GM12878 (cell line): Measurements from ENCODE around the gene HSD11B1L. TPM values are rescaled to one million over a fixed set of nuclear protein-coding genes. Genes with fewer than 3 reads are reported as not detected.
A peak's percentile ranks its signal among the peaks of the same experiment; 100 is the strongest.
"Not testable (repeated sequence)": the region's sequence is repeated elsewhere in the genome, so short reads cannot be mapped to it uniquely, and the experiment has no call there.

ENCODE experiments used
- ATAC-seq: fragments of 200-7000 bp; cut with Tn5 transposase; 3 replicates; pipeline ENCODE4 v1.9.1; 2020; ENCODE audit warnings: mild to moderate bottlenecking, moderate library complexity
- BruUV-seq: library from RNA; stranded (reverse); fragments of 400-500 nt; replicated peaks from 2 replicates; lab custom pipeline; 2021; lab: Mats Ljungman, UMichigan
- CTCF ChIA-PET: fragments of 300-600 bp; sonication (Branson Sonifier 250); formaldehyde crosslinking; extraction: SDS; loops from one replicate; lab custom pipeline; 2021; ENCODE audit warnings: inconsistent platforms; lab: Yijun Ruan, JAX
- POLR2A ChIA-PET: fragments of 350-600 bp; formaldehyde crosslinking; extraction: SDS; loops from one replicate; lab custom pipeline; 2021; ENCODE audit warnings: inconsistent platforms; lab: Charles Lee
- RAD21 ChIA-PET: fragments of 300-600 bp; sonication (Branson Sonifier 250); formaldehyde crosslinking; loops from one replicate; lab custom pipeline; 2023; ENCODE audit warnings: antibody characterized with exemption; ENCODE audit not compliant: unreplicated experiment; lab: Charles Lee
- SMC1A ChIA-PET: fragments of 300-600 bp; sonication (Branson Sonifier 250); formaldehyde crosslinking; loops from one replicate; lab custom pipeline; 2023; ENCODE audit not compliant: unreplicated experiment, uncharacterized antibody; lab: Charles Lee
- DNase-seq: peaks from one replicate; pipeline ENCODE4 v3.0.0-alpha.2; 2011; ENCODE audit warnings: low read depth, low spot score
- FAIRE-seq: peaks from 3 replicates; lab custom pipeline; 2011; peaks lifted over from hg19 to GRCh38; lab: Jason Lieb, UNC
- H2AFZ ChIP-seq: 2 replicates; pipeline ENCODE4 v1.6.0; 2011; ENCODE audit warnings: low read depth, low read length, control low read depth; ENCODE audit not compliant: control insufficient read depth
- H3K27ac ChIP-seq: 2 replicates; pipeline ENCODE4 v1.5.1; 2011; ENCODE audit warnings: control low read depth; ENCODE audit not compliant: control insufficient read depth, insufficient read depth
- H3K27me3 ChIP-seq, 2 experiments: replicated peaks in 1 of 2; 2 replicates each; pipeline versions ENCODE4 v1.6.0 to v1.6.1; 2011; ENCODE audit warnings: low read length in 1 of 2; ENCODE audit not compliant: control insufficient read depth in 2 of 2, insufficient read depth in 2 of 2
- H3K36me3 ChIP-seq, 2 experiments: 2 replicates each; pipeline ENCODE4 v1.5.1; 2011; ENCODE audit warnings: low read length in 1 of 2; ENCODE audit not compliant: control insufficient read depth in 2 of 2, insufficient read depth in 2 of 2
- H3K4me1 ChIP-seq: 2 replicates; pipeline ENCODE4 v1.6.1; 2011; ENCODE audit warnings: mild to moderate bottlenecking, low read length, moderate library complexity, mixed read lengths; ENCODE audit not compliant: control insufficient read depth, insufficient read depth
- H3K4me2 ChIP-seq: 2 replicates; pipeline ENCODE4 v1.6.0; 2011; ENCODE audit warnings: control low read depth; ENCODE audit not compliant: control insufficient read depth, insufficient read depth
- H3K4me3 ChIP-seq: fragments of 200-600 bp; sonication (generic); 2 replicates; pipeline ENCODE4 v1.5.1; 2016
- H3K79me2 ChIP-seq: 2 replicates; pipeline ENCODE4 v1.6.0; 2011; ENCODE audit warnings: low read length; ENCODE audit not compliant: control insufficient read depth, insufficient read depth
- H3K9ac ChIP-seq: 2 replicates; pipeline ENCODE4 v1.8.0; 2011; ENCODE audit warnings: low read length, control low read depth, mixed read lengths; ENCODE audit not compliant: control insufficient read depth, insufficient read depth
- H3K9me3 ChIP-seq: replicated peaks from 3 replicates; pipeline ENCODE4 v1.5.1; 2011; ENCODE audit warnings: mild to moderate bottlenecking, low read length; ENCODE audit not compliant: control insufficient read depth, insufficient read depth
- H4K20me1 ChIP-seq: 2 replicates; pipeline ENCODE4 v1.6.0; 2011; ENCODE audit not compliant: control insufficient read depth, insufficient read depth
- NFYA ChIP-seq: IDR thresholded peaks from 2 replicates; pipeline ENCODE4 v1.6.1; 2011; ENCODE audit warnings: low read depth, mild to moderate bottlenecking, low read length, improper control_type of control experiment, borderline replicate concordance
- RB1 ChIP-seq: fragments of 450-650 bp; formaldehyde crosslinking; IDR thresholded peaks from 2 replicates; pipeline ENCODE4 v1.6.1; 2017; ENCODE audit warnings: mild to moderate bottlenecking, borderline replicate concordance
- ZNF217 ChIP-seq: fragments of 450-650 bp; IDR thresholded peaks from 2 replicates; pipeline ENCODE4 v1.6.1; 2017; ENCODE audit warnings: antibody characterized with exemption, mild to moderate bottlenecking
- WGBS: methylation state at CpG from one replicate; pipeline ENCODE4 v1.1.6; 2016; ENCODE audit warnings: low lambda C conversion rate; ENCODE audit not compliant: insufficient replicate concordance, insufficient coverage; ENCODE audit errors: missing lambda C conversion rate; 5-methylcytosine and 5-hydroxymethylcytosine counted together
- in situ Hi-C: fragments of 300-500 bp; cut with MboI; formaldehyde crosslinking; loops from 9 replicates; pipeline ENCODE4 v1.14.3; 2018; ENCODE audit warnings: mixed read lengths
- intact Hi-C: fragments of 100-400 bp; cut with micrococcal nuclease; formaldehyde crosslinking; loops from one replicate; pipeline ENCODE4 v1.14.2; 2022; ENCODE audit not compliant: unreplicated experiment
- polyA plus RNA-seq, 11 experiments: library from polyadenylated mRNA; depleted of rRNA in 4 of 11; unstranded in 6 of 11; stranded (reverse) in 5 of 11; fragments of >200 nt; fragmentation: Nextera tagmentation in 4 of 11; fragmentation: Illumina TruSeq in 1 of 11; extraction: Ambion mirVana in 4 of 11; extraction: Trizol in 1 of 11; gene quantifications; 1 replicate in 1 of 11; 2 replicates in 10 of 11; pipeline versions ENCODE4 v1.2.1 to v1.2.3, GENCODE V29; 2011 to 2016; ENCODE audit warnings: inconsistent platforms in 2 of 11, missing spikeins in 2 of 11, low read depth in 1 of 11
- total RNA-seq, 4 experiments: library from RNA; depleted of rRNA in 3 of 4; stranded (reverse); fragments of >200 nt in 3 of 4; fragmentation: Illumina TruSeq in 1 of 4; extraction: Trizol in 1 of 4; gene quantifications; 2 replicates each; pipeline versions ENCODE4 v1.2.1 to v1.2.3, GENCODE V29; 2013 to 2021
- TF ChIP-seq, protein P1 (sequence below): fragments of 450-650 bp; IDR thresholded peaks from 2 replicates; pipeline ENCODE4 v1.6.1; 2016; ENCODE audit warnings: mild to moderate bottlenecking
- TF ChIP-seq, protein P2 (sequence below): fragments of 450-650 bp; IDR thresholded peaks from 2 replicates; pipeline ENCODE4 v1.6.1; 2017; ENCODE audit warnings: low read depth, mild to moderate bottlenecking, moderate library complexity

The HSD11B1L gene
- total and polyA plus RNA-seq, 10 of the 15 experiments (the other 5 are each of a cell fraction or from before 2014, with no cell fraction given), result 0.29 to 1.8 (median 1.1) TPM; not detected in 1

DNA sequence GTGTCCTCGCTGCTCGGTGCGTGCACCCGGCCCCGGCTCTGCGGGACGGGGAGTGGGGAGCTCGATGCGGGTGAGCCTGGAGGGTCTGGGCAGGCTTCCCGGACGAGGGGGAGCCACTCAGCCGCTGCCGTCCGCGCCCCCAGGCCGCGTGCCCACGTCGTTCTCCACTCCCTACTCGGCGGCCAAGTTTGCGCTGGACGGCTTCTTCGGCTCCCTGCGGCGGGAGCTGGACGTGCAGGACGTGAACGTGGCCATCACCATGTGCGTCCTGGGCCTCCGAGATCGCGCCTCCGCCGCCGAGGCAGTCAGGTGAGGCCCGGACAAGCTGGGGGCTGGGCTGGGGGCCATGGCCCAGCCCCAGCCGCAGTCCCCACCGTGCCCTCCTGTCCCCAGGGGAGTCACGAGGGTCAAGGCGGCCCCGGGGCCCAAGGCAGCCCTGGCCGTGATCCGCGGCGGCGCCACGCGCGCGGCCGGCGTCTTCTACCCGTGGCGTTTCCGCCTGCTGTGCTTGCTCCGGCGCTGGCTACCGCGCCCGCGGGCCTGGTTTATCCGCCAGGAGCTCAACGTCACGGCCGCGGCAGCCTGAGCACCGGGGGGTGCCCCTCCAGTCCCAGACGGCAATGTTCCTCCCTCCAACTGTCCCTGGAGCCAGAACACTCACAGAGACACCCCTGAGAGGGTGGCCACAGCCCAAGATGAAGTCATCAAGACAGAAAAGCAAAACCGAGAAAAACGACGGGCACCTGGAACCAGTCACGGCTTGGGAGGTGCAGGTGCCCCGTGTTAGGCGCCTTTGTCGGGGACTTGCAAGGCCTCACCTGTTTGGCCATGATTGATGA, 6.8 kb downstream of the HSD11B1L start (continued):
- TF ChIP-seq, protein P1, sequence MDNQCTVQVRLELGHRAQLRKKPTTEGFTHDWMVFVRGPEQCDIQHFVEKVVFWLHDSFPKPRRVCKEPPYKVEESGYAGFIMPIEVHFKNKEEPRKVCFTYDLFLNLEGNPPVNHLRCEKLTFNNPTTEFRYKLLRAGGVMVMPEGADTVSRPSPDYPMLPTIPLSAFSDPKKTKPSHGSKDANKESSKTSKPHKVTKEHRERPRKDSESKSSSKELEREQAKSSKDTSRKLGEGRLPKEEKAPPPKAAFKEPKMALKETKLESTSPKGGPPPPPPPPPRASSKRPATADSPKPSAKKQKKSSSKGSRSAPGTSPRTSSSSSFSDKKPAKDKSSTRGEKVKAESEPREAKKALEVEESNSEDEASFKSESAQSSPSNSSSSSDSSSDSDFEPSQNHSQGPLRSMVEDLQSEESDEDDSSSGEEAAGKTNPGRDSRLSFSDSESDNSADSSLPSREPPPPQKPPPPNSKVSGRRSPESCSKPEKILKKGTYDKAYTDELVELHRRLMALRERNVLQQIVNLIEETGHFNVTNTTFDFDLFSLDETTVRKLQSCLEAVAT, result 0 out of 2 replicates have a peak, but pooled peaks have one; percentile 23
- TF ChIP-seq, protein P2, sequence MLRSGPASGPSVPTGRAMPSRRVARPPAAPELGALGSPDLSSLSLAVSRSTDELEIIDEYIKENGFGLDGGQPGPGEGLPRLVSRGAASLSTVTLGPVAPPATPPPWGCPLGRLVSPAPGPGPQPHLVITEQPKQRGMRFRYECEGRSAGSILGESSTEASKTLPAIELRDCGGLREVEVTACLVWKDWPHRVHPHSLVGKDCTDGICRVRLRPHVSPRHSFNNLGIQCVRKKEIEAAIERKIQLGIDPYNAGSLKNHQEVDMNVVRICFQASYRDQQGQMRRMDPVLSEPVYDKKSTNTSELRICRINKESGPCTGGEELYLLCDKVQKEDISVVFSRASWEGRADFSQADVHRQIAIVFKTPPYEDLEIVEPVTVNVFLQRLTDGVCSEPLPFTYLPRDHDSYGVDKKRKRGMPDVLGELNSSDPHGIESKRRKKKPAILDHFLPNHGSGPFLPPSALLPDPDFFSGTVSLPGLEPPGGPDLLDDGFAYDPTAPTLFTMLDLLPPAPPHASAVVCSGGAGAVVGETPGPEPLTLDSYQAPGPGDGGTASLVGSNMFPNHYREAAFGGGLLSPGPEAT, result no peak
- no peak for TF ChIP-seq NFYA
- no peak for TF ChIP-seq RB1
- peak; percentile 47; the same call in 1 of the 2 replicates for TF ChIP-seq ZNF217
- TF ChIP-seq, all 136 proteins: peak for 9

DNA sequence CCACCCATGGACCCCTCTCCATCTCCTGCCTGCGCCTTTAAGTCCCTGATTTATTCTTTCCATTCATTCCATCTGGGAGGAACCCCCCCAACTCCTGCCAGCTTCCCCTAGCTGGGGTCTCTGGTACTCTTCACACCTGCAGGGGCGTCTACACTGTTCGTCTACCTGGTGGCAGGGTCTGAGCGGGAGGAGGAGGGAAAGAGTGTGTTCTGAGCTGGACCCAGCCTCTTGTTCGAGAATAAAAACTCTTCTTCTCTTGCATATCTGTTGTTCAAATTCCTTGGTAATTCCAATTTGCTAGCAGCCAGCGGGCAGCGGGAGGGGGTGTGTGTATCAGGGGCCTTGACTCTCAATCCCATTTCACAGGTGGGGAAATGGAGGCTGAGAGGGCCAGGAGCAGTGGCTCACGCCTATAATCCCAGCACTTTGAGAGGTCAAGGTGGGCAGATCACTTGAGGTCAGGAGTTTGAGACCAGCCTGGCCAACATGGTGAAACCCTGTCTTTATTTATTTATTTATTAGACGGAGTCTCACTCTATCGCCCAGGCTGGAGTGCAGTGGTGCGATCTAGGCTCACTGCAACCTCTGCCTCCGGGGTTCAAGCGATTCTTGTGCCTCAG, 7.5 kb downstream of the HSD11B1L start:
- not testable (repeated sequence) for H3K4me3 ChIP-seq, H3K4me2 ChIP-seq, H3K4me1 ChIP-seq, H3K27me3 ChIP-seq, DNase-seq, H4K20me1 ChIP-seq, H3K9me3 ChIP-seq, ATAC-seq, H3K27ac ChIP-seq, BruUV-seq, H2AFZ ChIP-seq, FAIRE-seq, H3K9ac ChIP-seq
- 87% methylated on average over 13 of the region's 13 CpGs for WGBS
- intact Hi-C loops (loop anchor here (5.0 kb wide), 1 partner anchor 66 kb away; the partner anchor contains the start of genes SAFB and SAFB2), in situ Hi-C loops (loop anchor here (10.0 kb wide), 1 partner anchor 1444 kb away; the partner anchor contains the start of gene YJU2)
- POLR2A ChIA-PET, result interaction anchor here (0.5 to 2.0 kb wide), 2 partner anchors 32 to 852 kb away, joined by 4 to 14 read pairs; partner anchors contain the start of genes CATSPERD and LONP1
- Histone ChIP-seq H3K79me2 (peaks cover 36% of the 10 kb centered on the region), H3K36me3 (peaks cover 6 to 19% of the 10 kb centered on the region in 2 experiments; a peak in 3 of 4 replicates)
- CTCF ChIA-PET, result interaction anchor here (1.4 to 3.7 kb wide), 5 partner anchors 18 to 67 kb away, joined by 3 to 74 read pairs (median 21); partner anchors contain the start of genes CATSPERD, LONP1, SAFB and SAFB2
- RAD21 ChIA-PET, result interaction anchor here (1.9 kb wide), 1 partner anchor 30 kb away, joined by 6 read pairs; no protein-coding TSS in a partner anchor
- SMC1A ChIA-PET, result interaction anchor here (0.8 to 1.2 kb wide), 2 partner anchors 63 to 67 kb away, joined by 4 read pairs; no protein-coding TSS in a partner anchor
